NCI-H1930 (cell line): ENCODE results near the gene EXO1.

Experiments used
- DNase-seq, 2 experiments: peaks; one replicate each; lab custom pipeline; 2025; lab: John Stamatoyannopoulos, UW

The EXO1 gene

DNA sequence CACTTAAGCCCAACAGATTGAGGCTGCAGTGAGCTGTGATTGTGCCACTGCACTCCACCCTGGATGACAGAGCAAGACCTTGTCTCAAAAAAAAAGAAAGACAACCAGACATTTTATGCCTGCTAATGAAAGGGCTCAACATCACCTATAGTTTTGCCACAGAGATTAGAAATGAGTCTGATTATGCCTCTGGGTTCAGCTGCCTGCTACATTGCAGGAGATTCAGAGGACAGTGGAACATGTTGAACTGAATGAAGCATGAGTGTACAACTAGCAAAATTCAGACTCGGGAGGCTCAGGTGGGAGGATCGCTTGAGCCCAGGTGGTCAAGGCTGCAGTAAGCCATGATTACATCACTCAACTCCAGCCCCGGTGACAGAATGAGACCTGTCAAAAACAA is 46.0 kb downstream of the EXO1 start:
- no peak for DNase-seq

DNA sequence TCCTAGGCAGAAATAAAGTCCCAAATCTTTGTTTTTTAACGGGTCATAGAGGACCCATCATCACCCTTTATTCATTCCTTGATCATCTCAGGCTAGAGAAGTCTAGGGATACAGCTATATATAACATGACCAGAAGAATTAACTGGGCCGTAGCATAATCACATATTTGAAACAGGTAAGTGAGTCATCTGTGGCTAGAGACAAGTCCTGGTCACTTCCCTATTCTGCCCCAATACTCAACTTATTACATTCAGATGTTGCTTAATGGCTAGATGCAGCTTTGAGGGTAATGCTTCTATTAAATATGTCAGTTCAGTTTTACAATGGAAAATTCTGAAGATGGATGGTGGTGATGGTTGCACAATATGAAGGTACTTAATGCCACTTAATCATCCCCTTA is 47.0 kb downstream of the EXO1 start:
- DNase-seq: no peak

DNA sequence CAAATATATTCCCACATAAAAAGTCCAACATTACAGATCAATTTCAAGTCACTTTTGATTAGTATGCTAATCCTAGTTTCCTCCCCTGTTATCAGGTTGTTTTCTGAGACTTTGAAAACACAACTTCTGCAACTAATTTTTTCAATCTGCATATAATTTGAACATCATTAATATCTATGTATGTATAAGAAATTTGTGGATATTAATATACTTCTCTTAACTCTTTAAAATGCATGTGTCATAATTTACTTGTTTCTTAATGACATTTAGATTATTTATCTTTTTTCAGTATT is 48.6 kb downstream of the EXO1 start:
- no peak for DNase-seq

DNA sequence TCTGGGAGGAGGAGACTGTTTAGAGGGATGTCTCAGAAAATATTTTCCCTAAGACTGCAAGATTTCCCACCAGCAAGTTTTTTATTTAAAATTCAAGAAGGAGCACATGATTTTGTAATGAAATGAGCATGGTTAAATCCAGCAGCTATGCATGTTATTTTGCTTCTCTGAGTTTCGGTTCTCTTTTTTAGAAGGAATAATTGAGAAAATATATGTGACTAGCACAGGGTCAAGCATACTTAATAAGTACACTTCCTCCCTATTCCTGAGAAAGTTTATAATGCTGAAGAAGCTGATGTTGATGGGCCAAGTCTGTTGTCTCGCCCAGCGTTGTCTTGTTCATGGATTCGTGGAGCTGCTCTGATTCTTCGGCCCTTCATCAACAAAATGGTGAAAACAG is 51.2 kb downstream of the EXO1 start:
- no peak for DNase-seq

DNA sequence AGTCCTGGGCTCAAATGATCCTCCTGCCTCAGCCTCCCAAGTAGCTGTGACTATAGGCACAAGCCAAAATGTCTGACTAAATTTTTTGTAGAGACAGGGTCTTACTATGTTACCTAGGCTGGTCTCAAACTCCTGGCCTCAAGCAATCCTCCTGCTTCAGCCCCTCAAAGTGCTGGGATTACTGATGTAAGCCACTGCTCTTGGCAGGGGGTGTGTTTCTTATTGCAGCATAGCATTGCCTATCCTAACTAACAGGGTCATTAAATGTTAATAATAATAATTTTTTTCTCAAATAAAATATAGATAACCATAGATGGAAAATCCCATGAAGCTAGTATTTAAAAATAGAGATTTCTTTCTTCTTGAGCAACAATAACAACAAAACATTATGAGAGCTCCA is 52.4 kb downstream of the EXO1 start:
- no peak for DNase-seq

DNA sequence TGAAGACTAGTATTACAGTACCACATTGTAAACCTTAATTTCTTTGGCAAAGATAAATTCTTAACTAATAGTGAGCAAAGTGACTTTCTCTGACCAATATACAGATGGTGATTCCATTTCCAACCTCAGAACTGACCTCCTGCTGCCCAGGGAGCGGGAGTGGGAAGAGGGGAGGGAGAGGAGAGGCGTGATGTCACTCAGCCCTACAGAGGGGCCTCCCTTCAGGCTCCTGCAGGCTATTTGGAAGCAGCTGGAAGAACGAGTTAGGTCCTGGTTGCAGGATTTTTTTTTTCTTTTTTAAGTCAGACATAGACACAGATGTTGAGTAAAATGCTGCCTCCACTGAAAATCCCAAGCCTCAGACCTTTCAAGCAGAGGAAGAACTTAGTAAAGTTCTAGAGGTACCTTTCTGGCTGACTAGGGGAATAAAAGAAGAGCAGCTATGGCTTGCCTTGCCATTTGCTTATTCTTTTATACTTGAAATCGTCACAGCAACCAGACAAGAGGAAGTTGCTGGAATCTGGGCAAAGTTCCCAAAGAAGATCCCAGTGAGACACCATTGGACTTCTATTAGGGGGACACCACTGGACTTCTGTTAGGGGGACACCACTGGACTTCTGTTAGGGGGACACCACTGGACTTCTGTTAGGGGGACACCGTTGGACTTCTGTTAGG is 54.5 kb downstream of the EXO1 start:
- DNase-seq: no peak

DNA sequence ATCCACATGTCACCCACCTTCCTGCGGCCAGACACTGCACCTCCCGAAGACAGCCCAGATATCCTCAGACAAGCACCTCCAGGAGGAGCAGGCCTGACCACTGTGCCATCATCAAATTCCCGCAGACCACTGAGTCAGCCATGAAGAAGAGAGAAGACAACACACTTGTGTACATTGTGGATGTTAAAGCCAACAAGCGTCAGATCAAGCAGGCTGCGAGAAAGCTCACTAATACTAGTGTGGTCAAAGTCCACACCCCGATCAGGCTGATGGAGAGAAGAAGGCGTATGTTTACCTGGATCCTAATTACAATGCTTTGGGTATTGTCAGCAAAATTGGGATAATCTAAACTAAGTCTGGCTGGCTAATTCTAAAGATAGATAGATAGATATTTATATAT is 68.2 kb downstream of the EXO1 start:
- no peak for DNase-seq

DNA sequence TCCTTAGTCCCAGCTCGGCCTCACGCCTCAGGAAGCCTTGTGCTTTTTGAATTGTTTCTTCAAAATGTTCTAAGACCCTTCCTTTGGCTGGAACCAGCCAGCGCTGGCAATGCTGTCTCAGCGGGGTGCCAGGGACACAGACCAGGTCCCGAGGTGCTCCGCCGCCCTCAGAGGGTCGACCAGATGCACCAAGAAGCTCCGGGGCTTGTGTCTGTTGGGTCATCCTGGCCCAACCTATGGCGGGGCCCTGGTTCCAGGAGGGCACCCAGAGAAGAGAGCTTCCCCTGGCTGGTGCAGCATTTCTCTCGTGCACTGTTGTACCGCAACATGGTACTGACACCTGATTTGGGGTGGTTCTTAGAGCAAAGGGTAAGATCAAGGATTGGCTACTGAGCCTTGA is 69.5 kb downstream of the EXO1 start:
- no peak for DNase-seq

DNA sequence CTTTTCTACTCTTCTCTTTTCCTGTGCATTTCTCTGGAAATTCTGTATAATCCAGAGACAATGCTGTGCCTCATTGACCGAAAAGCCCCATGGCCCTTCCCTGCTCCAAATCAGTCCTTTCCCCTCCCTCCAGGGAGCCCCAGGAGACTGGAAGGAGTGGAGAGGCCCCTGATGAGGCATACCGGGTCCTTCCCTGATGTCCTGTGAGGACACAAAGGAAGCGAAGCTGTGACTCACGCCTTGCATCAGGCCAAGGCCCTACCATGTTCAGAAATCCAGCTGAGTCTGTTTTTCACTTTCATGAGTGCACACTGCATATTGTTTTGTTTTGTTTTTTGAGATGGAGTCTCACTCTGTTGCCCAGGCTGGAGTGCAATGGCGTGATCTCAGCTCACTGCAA is 70.9 kb downstream of the EXO1 start:
- DNase-seq: no peak

DNA sequence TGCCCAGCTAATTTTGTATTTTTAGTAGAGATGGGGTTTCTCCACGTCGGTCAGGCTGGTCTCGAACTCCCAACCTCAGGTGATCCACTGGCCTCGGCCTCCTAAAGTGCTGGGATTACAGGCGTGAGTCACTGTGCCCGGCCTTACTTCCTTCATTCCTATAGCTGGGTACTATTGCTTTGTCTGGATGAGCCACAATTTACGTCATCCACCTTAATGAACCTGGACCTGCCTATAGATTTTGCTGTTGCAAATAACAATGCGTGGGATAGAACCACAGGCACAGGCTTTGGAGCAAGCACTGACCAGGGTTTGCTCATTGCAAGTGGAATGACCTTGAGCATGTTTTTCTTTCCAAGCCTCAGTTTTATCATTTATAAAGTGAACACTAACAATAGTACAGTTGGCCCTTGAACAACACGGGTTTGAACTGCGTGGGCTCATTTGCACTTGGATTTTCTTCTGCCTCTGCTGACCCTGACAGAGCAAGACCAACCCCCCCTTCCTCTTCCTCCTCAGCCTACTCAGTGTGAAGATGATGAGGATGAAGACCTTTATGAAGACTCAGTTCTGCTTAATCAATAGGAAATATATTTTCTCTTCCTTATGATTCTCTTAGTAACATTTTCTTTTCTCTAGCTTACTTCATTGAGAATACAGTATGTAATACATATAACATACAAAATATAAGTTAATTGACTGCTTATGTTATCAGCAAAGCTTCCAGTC is 76.2 kb downstream of the EXO1 start:
- no peak for DNase-seq

DNA sequence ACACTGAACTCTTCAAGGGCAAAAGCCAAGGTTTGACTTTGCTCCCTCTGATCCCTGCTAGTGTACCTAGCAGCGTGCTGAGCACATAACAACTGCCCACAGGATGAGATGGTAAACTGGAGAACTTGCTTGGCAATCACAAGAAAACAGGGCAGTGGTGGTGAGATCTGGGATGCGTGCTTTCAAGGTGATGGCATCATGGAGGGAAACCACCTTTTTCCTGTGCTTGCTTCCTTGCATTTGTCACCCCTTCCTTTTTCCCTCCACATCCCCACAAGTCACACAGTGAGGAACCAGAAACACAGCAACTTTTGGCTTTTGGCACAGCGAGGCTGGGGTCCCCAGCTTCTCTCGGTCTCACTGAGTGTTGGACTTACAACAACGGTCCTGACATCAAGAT is 78.1 kb downstream of the EXO1 start:
- DNase-seq: no peak

DNA sequence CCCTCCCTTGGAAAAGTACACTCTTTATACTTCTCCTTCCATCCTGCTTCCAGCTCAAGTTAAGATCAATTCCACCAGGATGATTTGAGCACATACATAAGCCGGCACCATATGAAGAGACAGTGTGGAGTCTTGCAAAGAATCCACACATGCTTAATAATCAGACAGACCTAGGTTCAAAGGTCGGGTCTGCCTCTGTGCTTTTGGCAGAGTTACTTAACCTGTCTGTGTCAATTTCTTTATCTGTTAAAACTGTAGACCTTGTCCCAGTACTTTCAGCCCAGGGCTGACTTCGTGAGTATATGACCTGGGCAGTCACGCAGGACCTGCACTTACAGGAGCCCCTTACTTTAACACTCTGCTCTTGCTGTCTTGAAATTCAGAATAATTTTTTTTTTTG is 79.3 kb downstream of the EXO1 start:
- no peak for DNase-seq

DNA sequence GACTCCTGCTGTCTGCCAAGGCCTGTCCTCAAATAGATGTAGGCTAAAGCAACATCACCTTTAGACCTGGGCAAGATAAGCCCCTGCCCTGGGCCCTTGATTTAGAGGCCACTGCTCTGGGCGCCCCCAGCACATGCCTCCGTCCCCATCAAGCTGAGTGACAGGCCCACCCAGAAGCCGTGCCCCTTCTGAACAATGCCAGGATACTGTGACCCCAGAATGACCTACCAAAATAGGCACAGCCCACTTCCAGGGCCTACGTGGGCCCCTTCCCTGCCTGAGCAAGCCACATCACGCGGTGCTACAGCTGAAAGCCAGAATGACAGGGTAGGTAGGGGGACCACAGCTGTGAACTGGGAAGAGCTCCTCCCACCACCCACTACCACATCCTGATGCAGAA is 84.8 kb downstream of the EXO1 start:
- no peak for DNase-seq

DNA sequence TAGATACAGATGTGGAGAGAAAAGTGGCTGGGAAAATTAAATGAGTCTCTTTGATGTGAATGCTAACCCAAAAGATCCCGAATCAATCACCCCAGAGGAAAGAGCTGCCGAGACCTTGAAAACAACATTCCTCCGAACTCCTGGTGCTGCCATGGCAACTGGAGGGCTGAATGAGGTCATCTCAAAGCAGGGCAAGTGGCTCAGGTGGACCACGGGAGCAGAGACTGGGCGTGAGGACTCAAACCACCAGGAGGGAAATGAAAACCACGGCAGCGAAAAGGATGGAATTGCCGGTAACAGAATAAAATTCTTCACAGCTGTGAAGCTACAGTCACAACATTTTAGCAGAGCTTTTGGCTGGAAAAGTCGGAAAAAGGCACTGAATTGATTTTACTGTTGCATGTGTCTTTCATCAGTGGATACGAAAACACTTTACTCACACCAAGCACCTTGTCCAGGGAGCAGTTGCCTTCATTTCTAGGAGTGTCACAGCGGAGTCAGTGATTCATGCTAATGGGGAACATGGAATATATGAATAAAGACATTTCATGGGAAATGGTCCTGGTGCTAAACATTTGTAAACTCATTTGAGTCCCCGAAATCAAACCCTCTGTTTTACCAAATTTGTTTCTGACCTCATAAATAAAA is 86.3 kb downstream of the EXO1 start:
- DNase-seq: no peak

DNA sequence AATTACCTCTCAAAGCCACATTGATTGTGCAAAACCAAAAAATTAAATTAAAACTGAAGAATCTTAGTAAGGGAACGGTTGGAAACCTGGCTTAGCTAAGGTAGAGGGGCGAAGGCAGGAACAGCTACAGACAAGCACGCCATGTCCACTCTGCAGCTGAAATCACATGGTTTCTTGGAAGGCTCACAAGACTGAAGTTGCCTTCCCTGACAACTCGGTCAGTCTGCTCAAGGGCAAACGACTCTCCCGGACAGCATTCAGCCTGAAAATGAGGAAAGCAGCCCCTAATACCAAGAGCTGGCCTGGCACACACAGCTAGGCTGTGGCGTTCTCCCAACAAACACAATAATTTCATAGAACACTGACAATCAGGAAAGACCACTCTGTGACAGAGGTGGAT is 86.9 kb downstream of the EXO1 start:
- no peak for DNase-seq
